Right renal pelvis (tissue), 4 donors: ENCODE data around the gene TSHZ1. TPM values are rescaled to one million over a fixed set of nuclear protein-coding genes. Genes with fewer than 3 reads are reported as not detected.

ENCODE experiments used
- DNase-seq, 4 donors: peaks; one replicate each; pipeline ENCODE4 v3.0.0-alpha.2; 2013; ENCODE audit warnings: low read depth in 4 of 4, low spot score in 3 of 4, missing footprints in 1 of 4
- polyA plus RNA-seq, 4 donors: library from polyadenylated mRNA; unstranded; fragments of 120-200 nt; gene quantifications; one replicate each; pipeline ENCODE4 v1.2.1, GENCODE V29; 2013; ENCODE audit not compliant: insufficient read length in 4 of 4

Gene TSHZ1
- polyA plus RNA-seq, 4 donors: 32.6 to 38.7 (median 36.4) TPM

- no peak for DNase-seq
These were observed 3.1 kb upstream of the TSHZ1 start for GRCh38 chr18:75207310-75208154.

GRCh38 chr18:75208155-75208835 lies 2.3 kb upstream of the TSHZ1 start:
- no peak for DNase-seq

GRCh38 chr18:75208836-75209128 lies 1.8 kb upstream of the TSHZ1 start:
- DNase-seq: no peak

- no peak for DNase-seq
These were observed 1.3 kb upstream of the TSHZ1 start, which contains the start of gene PTGR3 for GRCh38 chr18:75209129-75209950. Gene PTGR3 (minus strand): TSS chr18:75209139. CDS start chr18:75209058, 81 bp downstream.

GRCh38 chr18:75209951-75210258 lies 692 bp upstream of the TSHZ1 start:
- DNase-seq: no peak

- DNase-seq: no peak
These were observed 515 bp downstream of the TSHZ1 start for GRCh38 chr18:75211002-75211621.

- DNase-seq: no peak
These were observed 992 bp downstream of the TSHZ1 start for GRCh38 chr18:75211626-75211952.

GRCh38 chr18:75211953-75212750 lies 1.6 kb downstream of the TSHZ1 start:
- DNase-seq: no peak

- DNase-seq: no peak
These were observed 2.1 kb downstream of the TSHZ1 start for GRCh38 chr18:75212751-75213090.

GRCh38 chr18:75213611-75214331 lies 3.2 kb downstream of the TSHZ1 start:
- DNase-seq: no peak

- DNase-seq: no peak
These were observed 3.7 kb downstream of the TSHZ1 start for GRCh38 chr18:75214332-75214690.

GRCh38 chr18:75214766-75215510 lies 4.3 kb downstream of the TSHZ1 start:
- DNase-seq: no peak

GRCh38 chr18:75215663-75216062 lies 5.1 kb downstream of the TSHZ1 start:
- DNase-seq: no peak

- no peak for DNase-seq
These were observed 5.8 kb downstream of the TSHZ1 start for GRCh38 chr18:75216212-75216910.

- DNase-seq: no peak
These were observed 6.5 kb downstream of the TSHZ1 start for GRCh38 chr18:75216911-75217689.

- no peak for DNase-seq
These were observed 7.7 kb downstream of the TSHZ1 start for GRCh38 chr18:75218065-75218923.
